Measurements from ENCODE around the gene CTU1.

Gene CTU1

DNA sequence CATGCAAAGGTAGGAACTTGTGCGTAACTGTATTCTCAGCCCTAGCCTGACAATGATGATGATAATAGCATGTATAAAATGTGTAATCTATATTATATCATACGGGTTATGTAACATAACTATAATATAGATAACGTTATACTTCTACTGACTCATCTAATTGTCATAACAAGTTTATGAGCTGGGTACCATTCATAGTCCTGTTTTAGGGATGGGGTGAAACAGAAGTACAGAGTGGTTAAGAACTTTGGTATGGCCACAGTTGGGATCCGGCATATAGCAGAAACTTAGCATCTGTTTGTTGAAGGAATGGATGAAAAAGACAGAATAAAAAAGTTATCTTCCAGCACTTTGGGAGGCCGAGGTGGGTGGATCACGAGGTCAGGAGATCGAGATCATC lies 5.2 kb downstream of the CTU1 start:
- DNase-seq: no peak

DNA sequence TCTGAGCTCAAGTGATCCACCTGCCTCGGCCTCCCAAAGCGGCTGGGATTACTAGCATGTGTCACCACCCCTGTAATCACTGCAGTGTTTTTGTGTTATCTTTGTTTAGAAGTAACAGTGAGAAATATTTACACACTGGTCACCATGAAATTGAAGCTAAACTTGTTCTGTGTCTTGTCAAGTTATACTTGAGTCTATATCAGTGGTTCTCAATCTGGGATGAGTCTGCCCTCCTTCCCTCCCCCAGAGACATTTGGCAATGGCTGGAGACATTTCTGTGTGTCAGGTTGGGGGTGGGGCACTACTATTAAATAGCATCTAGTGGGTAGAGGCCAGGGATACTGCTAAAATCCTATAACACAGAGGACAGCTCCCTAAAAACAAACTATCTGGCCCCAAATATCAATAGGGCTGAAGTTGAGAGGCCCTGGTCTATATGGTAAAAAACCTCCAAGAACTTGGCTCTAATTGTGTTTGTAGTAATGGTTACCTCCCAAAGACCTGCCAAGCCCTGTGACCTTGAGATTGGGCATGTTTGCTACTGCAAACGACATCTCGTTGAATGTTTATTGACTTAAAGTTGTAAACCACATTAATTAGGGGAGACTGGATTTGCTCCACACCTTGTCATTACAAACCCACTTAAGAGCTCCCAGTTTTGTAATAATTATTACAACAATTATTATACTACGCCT lies 6.9 kb downstream of the CTU1 start:
- no peak for DNase-seq

DNA sequence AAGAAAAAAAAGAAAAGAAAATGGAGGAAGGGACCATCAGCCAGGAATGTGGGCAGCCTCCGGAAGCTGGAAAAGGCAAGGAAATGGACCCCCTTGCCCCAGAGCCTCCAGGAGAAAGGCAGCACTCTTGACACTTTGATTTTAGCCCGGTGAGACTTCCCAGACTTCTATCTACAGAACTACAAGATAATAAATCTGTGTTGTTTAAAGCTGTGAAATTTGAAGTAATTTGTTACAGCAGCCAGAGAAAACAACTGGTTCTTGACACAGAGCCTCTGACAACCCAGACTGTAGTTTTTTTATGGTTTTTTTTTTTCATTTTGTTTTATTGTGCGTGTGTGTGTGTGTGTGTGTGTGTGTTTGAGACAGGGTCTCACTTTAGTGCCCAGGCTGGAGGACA lies 7.6 kb downstream of the CTU1 start:
- DNase-seq: no peak

DNA sequence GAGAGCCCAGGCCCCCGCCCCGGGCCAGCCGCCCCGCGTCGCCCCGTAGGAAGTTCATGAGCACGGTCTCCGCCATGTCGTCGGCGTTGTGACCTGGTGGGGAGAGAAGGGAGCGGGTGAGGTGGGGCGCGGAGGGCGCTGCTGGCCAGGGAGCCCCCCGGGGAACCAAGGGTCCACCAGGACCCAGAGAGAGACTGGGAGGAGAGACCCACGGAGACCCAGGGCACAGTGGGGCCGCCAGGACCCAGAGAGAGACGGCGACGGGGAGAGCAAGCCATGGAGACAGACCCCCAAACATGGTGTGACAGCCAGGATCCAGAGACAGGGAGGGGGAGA lies 9.2 kb downstream of the CTU1 start:
- DNase-seq: no peak

- peak; percentile 32 for DNase-seq
Observed at GRCh38 chr19:51098365-51099046, 9.7 kb downstream of the CTU1 start.

- DNase-seq: no peak
Observed at GRCh38 chr19:51097796-51098195, 10.4 kb downstream of the CTU1 start.

GRCh38 chr19:51097166-51097738 lies 11.0 kb downstream of the CTU1 start:
- DNase-seq: peak; percentile 70

- no peak for DNase-seq
Observed at GRCh38 chr19:51096473-51097165, 11.6 kb downstream of the CTU1 start.

DNA sequence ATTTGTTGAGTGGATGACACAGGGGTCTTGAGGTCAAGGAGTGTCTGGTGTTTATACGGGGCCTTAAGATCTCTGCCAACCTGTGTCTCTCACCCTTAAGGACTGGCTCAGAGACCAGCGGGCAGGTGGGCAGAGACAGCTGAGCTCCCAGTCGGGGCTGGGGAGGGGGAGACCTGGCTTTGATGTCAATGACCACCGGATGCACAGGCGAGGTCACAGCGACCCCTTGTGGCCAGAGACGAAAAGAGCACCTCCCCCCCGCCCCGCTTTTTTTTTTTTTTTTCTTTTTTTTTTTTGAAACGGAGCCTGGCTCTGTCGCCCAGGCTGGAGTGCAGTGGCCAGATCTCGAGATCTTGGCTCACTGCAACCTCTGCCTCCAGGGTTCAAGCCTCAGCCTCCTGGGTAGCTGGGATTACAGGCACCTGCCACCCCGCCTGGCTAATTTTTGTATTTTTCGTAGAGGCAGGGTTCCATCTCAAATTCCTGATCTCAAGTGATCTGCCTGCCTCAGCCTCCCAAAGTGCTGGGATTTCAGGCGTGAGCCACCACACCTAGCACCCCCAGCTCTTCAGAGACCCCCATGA lies 13.4 kb downstream of the CTU1 start:
- DNase-seq: no peak

DNA sequence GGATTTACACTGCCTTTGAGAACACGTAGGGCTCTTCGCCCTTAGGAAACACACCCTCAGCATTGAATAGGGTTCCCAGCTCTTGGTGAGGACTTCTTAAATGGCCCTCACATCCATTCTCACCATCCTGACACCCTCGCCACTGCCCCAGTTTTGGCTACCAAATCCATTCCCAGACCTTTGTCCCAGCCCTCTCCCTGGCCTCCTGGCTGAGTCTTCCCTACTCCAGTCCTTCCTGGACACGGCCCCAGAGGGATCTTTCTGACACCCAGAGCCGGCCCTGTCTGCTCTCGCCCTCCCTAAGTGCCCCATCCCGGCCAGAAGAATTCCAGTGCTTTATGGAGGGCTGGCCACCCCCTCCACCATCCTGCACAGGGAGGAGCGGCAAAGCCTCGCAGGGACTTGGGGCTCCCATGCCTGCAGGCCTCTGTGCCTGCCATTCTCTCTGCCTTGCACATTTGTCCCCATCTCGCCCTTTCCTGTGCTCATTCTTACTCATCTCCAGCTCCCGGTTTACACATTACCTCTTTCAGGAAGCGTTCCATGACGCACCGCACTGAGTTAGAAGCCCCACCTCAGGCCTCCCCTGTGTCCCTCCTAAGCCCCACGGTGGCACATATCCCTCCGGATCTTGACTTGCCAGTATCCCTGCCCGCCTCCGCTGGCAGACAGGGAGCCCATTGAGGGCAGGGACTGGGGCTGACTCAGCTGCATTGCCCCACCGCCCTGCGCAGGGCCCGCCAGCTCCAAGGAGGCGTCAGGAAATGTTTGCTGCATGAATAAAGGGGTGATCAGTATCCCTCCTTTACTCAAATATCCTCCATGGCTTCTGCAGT lies 14.5 kb downstream of the CTU1 start:
- no peak for DNase-seq

- DNase-seq: no peak
Observed at GRCh38 chr19:51093101-51093500, 15.1 kb downstream of the CTU1 start.

- DNase-seq: no peak
Observed at GRCh38 chr19:51091895-51092873, 16.0 kb downstream of the CTU1 start.

DNA sequence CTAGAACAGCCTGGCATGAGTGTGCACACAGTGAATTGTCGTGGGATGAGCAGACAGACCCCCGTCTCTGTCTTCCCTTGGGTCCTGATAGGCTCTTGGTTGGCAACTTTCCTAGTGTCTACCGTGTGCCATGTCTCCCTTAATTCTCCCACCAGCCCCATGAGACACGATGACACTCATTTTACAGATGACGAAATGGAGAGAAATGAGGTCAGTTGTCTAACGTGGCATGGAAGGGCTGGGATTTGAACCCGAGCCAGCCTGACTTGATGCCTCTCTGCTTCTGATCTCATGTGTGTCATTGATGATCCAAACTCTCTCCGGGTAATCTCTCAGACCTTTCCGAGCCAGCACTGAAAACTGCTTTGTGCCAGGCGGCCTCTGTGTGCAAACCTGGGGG lies 17.1 kb downstream of the CTU1 start:
- DNase-seq: no peak

GRCh38 chr19:51090471-51090870 lies 17.7 kb downstream of the CTU1 start:
- no peak for DNase-seq

GRCh38 chr19:51089786-51090185 lies 18.4 kb downstream of the CTU1 start:
- no peak for DNase-seq

DNA sequence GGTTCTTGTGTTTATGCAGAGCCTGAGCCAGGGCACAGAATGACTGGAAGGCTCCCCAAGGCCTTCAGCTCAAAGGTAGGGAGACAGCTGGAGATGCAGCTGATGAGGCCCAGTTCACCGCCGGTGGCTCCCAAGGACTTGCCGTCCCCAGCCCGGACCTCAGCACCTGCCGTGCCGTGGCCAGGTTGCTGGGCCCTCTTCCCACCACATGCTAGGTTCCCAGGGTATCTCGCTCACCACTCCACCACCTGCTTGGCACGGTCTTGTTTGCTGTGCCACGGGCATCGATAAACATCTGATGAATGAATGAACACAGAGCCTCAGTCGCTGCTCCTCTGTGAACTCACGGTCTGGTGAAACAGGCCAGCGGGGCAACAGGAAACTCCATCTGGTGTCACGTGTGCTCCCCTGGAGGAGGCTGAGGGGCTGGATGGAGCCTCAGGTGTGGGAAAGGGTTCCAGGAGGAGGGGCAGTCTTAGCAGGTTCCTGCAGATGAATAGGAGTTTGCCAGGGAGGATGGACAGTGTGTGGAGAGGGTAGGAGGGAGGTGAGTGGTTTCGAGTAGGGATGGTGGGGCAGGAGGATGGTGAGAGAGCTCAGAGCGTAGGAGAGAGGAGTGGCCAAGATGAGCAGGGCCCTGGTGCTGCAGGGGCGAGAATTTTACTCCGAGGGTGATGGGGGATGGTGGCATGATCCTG lies 21.9 kb downstream of the CTU1 start:
- no peak for DNase-seq

DNA sequence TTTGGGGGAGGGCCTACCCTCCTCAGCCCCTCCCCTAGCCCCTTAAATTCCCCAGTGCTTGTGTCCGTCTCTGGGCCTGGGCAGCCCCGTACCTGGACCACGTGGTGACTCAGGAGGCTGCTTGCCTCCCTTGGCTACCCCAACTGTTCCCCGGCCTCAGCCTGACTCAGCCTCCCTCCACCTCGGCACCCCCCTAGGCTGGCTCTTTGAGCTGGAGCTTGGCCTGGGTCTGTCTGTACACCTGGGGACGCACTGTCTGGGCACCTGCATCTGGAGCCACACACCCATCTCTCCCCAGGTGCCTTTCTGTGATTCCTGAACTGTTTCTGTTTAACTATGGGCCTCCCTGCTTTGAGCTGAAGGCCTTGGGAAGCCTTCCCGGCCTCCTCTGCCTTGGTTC lies 23.7 kb downstream of the CTU1 start:
- no peak for DNase-seq

DNA sequence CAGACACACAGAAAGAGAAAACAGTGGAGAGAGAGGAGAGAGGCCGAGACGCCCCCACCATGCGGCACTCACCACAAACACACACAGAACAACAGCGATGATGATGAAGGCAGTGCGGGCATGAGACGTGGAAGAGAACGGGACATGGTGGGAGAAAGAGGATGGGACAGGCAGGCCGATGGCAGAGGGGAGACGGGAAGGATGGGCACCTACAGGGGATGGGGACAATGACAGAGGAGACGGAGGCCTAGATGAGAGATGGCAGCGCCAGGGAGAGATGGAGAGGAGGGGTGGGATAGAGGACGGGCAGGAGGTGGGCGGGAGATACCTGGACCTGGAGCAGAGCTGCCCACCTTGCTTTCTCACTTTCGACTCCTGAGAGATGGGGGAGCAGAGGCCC lies 24.4 kb downstream of the CTU1 start:
- no peak for DNase-seq

DNA sequence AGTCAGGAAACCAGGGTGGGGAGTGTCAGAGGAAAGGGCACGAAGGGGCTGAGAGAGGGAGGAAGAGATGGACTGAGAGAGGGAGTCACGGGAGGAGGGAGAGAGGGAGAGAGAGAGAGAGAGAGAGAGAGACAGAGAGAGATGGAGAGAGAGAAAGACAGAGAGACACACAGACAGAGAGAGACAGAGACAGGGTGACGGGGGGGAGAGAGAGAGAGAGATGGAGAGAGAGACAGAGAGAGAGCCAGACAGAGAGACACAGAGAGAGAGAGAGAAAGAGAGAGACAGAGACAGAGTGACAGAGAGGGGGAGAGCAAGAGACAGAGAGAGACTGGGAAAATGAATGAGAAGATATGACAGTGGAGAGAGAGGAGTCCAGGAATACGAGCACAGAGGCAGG lies 25.0 kb downstream of the CTU1 start:
- DNase-seq: no peak

DNA sequence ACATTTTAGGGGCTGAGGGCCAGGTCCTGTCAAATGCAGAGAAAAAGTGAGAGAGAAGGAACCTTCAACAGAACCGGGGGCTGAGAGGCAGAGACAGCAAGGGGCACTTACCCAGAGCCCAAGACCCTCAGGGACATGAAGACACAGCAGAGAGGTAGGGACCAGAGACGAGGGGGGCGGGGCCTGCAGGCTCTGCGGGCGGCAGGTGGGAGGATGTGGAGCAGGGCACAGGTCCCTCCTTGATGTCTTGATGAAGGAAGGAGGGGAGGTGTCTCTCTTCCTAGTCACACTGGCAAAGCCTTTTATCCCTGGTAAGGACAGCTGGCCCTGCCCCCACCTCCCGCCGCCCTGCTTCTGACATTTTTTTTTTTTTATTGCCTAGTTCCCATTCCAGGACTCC lies 25.6 kb downstream of the CTU1 start, which contains the start of gene KLK14:
Gene KLK14, minus strand, starts transcription at position 277 of the 400 bp plus-strand sequence. Its CDS starts 273 bp downstream, at position 4.
- no peak for DNase-seq

- DNase-seq: no peak
Observed at GRCh38 chr19:51081476-51081875, 26.7 kb downstream of the CTU1 start.
